Endothelial cell (in vitro differentiated cells): ENCODE data around the gene TMPRSS5. TPM values are rescaled to one million over a fixed set of nuclear protein-coding genes. Genes with fewer than 3 reads are reported as not detected.

Source experiments
- DNase-seq: peaks from one replicate; pipeline ENCODE4 v3.0.0; 2021; ENCODE audit warnings: low spot score
- H3K27ac Mint-ChIP-seq: one replicate; pipeline ENCODE4 v1.8.0; 2021; ENCODE audit warnings: mixed read lengths, inconsistent platforms; ENCODE audit not compliant: unreplicated experiment
- H3K27me3 Mint-ChIP-seq: one replicate; pipeline ENCODE4 v1.8.0; 2021; ENCODE audit warnings: mild to moderate bottlenecking, moderate library complexity, mixed read lengths, inconsistent platforms; ENCODE audit not compliant: unreplicated experiment
- H3K36me3 Mint-ChIP-seq: one replicate; pipeline ENCODE4 v1.8.0; 2021; ENCODE audit warnings: mild to moderate bottlenecking, low read depth, mixed read lengths, inconsistent platforms; ENCODE audit not compliant: unreplicated experiment
- H3K4me1 Mint-ChIP-seq: one replicate; pipeline ENCODE4 v1.8.0; 2021; ENCODE audit warnings: mild to moderate bottlenecking, mixed read lengths, inconsistent platforms; ENCODE audit not compliant: unreplicated experiment
- H3K4me3 Mint-ChIP-seq: one replicate; pipeline ENCODE4 v1.8.0; 2021; ENCODE audit warnings: mild to moderate bottlenecking, mixed read lengths, inconsistent platforms; ENCODE audit not compliant: unreplicated experiment
- H3K9me3 Mint-ChIP-seq: one replicate; pipeline ENCODE4 v1.8.0; 2021; ENCODE audit warnings: mixed read lengths, inconsistent platforms; ENCODE audit not compliant: unreplicated experiment
- CTCF ChIP-seq: fragments of 200-600 bp; sonication (generic); IDR thresholded peaks from one replicate; pipeline ENCODE4 v1.5.0; 2021; ENCODE audit warnings: antibody characterized with exemption; ENCODE audit not compliant: unreplicated experiment
- total RNA-seq: library from RNA; stranded (reverse); fragmentation: NEBNext Ultra II Directional; extraction: Animal tissue kit (Norgen Biotek cat#: 25700); gene quantifications from one replicate; pipeline ENCODE4 v1.2.1, GENCODE V29; 2021; ENCODE audit not compliant: unreplicated experiment

Gene TMPRSS5
- total RNA-seq, 1 donor from 2014 or later = 2.7 TPM

DNA sequence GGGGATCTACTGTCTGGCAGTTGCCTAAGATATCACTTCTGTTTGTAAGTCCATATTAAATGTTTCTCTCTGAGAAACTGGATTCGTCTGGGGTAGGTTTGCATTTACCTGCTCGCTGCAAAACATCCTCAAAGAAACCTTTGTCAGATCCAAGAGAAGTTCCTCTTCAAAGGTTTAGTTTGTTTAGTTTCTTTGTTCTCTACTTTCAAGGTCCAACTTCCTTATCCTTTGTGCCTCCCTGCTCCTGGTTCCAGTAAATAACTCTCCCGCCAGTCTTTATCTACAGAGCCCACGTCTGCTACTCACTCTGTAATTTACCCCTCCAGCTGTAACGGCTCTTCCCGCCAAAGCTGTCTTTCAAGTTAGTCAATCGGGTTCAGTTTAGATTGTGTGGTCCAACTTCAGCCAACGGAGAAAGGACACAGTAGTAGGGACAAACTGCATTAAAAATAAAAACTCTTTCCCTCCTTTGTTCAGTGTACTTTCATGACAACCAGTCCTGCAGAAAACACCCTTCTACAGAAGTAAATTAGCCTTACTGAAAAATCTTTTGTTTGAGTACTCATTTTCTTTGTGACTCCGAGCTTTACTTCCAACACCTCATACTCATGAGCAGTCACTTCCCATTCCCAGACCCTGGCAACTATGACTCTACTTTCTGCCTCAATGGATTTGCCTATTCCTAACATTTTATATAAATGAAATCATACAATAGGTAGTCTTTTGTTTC, 41.0 kb downstream of the TMPRSS5 start:
- TF ChIP-seq CTCF = no peak
- Mint-ChIP-seq H3K4me3 (no peak overlapping the region), H3K27ac (peak overlapping the region; percentile 65), H3K27me3 (no peaks in the 10 kb centered on the region), H3K9me3 (peaks cover 4% of the 10 kb centered on the region), H3K36me3 (no peaks in the 10 kb centered on the region), H3K4me1 (peaks cover 9% of the 10 kb centered on the region)
- no peak for DNase-seq

GRCh38 chr11:113664069-113664980, 41.8 kb downstream of the TMPRSS5 start:
- no peak overlapping the region for H3K4me3 Mint-ChIP-seq
- no peaks in the 10 kb centered on the region for H3K27me3 Mint-ChIP-seq
- TF ChIP-seq CTCF = no peak
- H3K27ac Mint-ChIP-seq = peak overlapping the region; percentile 65
- peaks cover 4% of the 10 kb centered on the region for H3K9me3 Mint-ChIP-seq
- no peaks in the 10 kb centered on the region for H3K36me3 Mint-ChIP-seq
- no peak for DNase-seq
- peaks cover 9% of the 10 kb centered on the region for H3K4me1 Mint-ChIP-seq

- Mint-ChIP-seq H3K27me3 (no peaks in the 10 kb centered on the region), H3K27ac (no peak overlapping the region), H3K4me3 (no peak overlapping the region), H3K9me3 (peaks cover 4% of the 10 kb centered on the region), H3K36me3 (no peaks in the 10 kb centered on the region), H3K4me1 (peaks cover 9% of the 10 kb centered on the region)
- TF ChIP-seq CTCF = no peak
- DNase-seq = no peak
Measured at GRCh38 chr11:113663567-113663966, 42.5 kb downstream of the TMPRSS5 start.

DNA sequence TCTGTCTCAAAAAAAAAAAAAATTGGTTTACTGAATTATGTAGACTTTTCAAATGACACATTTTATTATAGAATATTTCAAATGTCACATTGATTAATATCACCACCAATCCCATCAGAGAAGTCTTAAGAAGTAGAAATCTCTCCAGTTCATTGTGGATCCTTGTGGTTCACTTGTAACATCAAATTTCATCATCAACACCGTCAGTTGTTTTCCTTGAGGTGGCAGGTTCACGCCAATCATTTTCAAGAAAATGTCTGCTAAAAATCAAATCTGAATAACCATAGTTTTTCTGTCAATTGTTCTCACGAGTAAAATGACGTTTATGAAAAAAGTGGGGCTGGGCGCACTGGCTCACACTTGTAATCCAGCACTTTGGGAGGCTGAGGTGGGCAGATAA, 50.3 kb downstream of the TMPRSS5 start:
- Mint-ChIP-seq H3K27me3 (peaks cover 4% of the 10 kb centered on the region), H3K4me3 (no peak overlapping the region), H3K27ac (no peak overlapping the region), H3K9me3 (no peaks in the 10 kb centered on the region), H3K4me1 (no peaks in the 10 kb centered on the region), H3K36me3 (peaks cover 4% of the 10 kb centered on the region)
- DNase-seq = no peak
- no peak for TF ChIP-seq CTCF

- H3K9me3 Mint-ChIP-seq = no peaks in the 10 kb centered on the region
- no peaks in the 10 kb centered on the region for H3K4me1 Mint-ChIP-seq
- TF ChIP-seq CTCF = no peak
- H3K27ac Mint-ChIP-seq = no peak overlapping the region
- peaks cover 10% of the 10 kb centered on the region for H3K36me3 Mint-ChIP-seq
- DNase-seq = no peak
- peaks cover 5% of the 10 kb centered on the region for H3K27me3 Mint-ChIP-seq
- H3K4me3 Mint-ChIP-seq = no peak overlapping the region
Measured at GRCh38 chr11:113651023-113651422, 55.1 kb downstream of the TMPRSS5 start.
